Sigmoid colon (tissue), 7 donors: ENCODE results near the gene B3GLCT. TPM values are rescaled to one million over a fixed set of nuclear protein-coding genes. Genes with fewer than 3 reads are reported as not detected.

Experiments used
- DNase-seq: peaks from one replicate; pipeline ENCODE4 v3.0.0-alpha.2; 2019
- H3K27ac ChIP-seq, 4 donors: fragments of 200-600 bp; sonication (generic); one replicate each; pipeline ENCODE4 v1.5.1; 2016 to 2019; ENCODE audit warnings: mild to moderate bottlenecking in 1 of 4
- H3K27me3 ChIP-seq, 3 donors: fragments of 200-600 bp; sonication (generic); one replicate each; pipeline ENCODE4 v1.5.1; 2019; ENCODE audit warnings: mild to moderate bottlenecking in 1 of 3
- H3K36me3 ChIP-seq, 4 donors: fragments of 200-600 bp; sonication (generic); one replicate each; pipeline ENCODE4 v1.5.1; 2016 to 2019
- H3K4me1 ChIP-seq, 4 donors: fragments of 200-600 bp; sonication (generic); one replicate each; pipeline ENCODE4 v1.5.1; 2017 to 2019
- H3K4me3 ChIP-seq, 4 donors: fragments of 200-600 bp; sonication (generic); one replicate each; pipeline ENCODE4 v1.5.1; 2017 to 2019; ENCODE audit warnings: mild to moderate bottlenecking in 2 of 4, moderate library complexity in 1 of 4
- H3K9me3 ChIP-seq, 4 donors: fragments of 200-600 bp in 3 of 4; sonication (generic) in 3 of 4; one replicate each; pipeline versions ENCODE4 v1.5.1 to v1.6.1; 2013 to 2019
- EP300 ChIP-seq, 4 donors: sonication (generic); formaldehyde crosslinking; IDR thresholded peaks; one replicate each; pipeline ENCODE4 v1.6.1; 2017; ENCODE audit warnings: antibody characterized with exemption in 4 of 4
- POLR2A ChIP-seq, 2 donors: fragments of 450-650 bp; IDR thresholded peaks; one replicate each; pipeline ENCODE4 v1.6.1; 2016; ENCODE audit warnings: antibody characterized with exemption in 2 of 2, mild to moderate bottlenecking in 2 of 2, moderate library complexity in 2 of 2
- POLR2AphosphoS5 ChIP-seq, 4 donors: sonication (generic); formaldehyde crosslinking; IDR thresholded peaks; one replicate each; pipeline ENCODE4 v1.6.1; 2017; ENCODE audit warnings: antibody characterized with exemption in 4 of 4
- WGBS, 2 donors: extraction: QIAGEN DNeasy Blood & Tissue Kit; methylation state at CpG; one replicate each; pipeline ENCODE4 v1.1.7; 2013; 5-methylcytosine and 5-hydroxymethylcytosine counted together
- intact Hi-C: fragments of 100-400 bp; cut with DNase I; formaldehyde crosslinking; loops from one replicate; pipeline ENCODE4 v1.15.1; 2023
- polyA plus RNA-seq, 3 donors: library from polyadenylated mRNA; stranded (reverse); fragments of 200-250 nt; gene quantifications; one replicate each; pipeline ENCODE4 v1.2.3, GENCODE V29; 2013
- total RNA-seq, 4 donors: library from RNA; depleted of rRNA; stranded (reverse); fragments of >200 nt; gene quantifications; one replicate each; pipeline ENCODE4 v1.1.0, GENCODE V29; 2016
- TF ChIP-seq, protein P1 (sequence below), 4 experiments: fragments of 450-650 bp in 3 of 4; fragments of 200-600 bp in 1 of 4; IDR thresholded peaks; one replicate each; pipeline ENCODE4 v1.5.1; 2016 to 2019; ENCODE audit warnings: antibody characterized with exemption in 4 of 4, mild to moderate bottlenecking in 3 of 4, moderate library complexity in 2 of 4
- donor health status: healthy with polysubstance abuse.
- donor health status: Bipolar disorder and iron deficiency.
- donor health status: healthy.

B3GLCT gene
- total and polyA plus RNA-seq, 7 donors: 0.60 to 7.5 (median 5.8) TPM

DNA sequence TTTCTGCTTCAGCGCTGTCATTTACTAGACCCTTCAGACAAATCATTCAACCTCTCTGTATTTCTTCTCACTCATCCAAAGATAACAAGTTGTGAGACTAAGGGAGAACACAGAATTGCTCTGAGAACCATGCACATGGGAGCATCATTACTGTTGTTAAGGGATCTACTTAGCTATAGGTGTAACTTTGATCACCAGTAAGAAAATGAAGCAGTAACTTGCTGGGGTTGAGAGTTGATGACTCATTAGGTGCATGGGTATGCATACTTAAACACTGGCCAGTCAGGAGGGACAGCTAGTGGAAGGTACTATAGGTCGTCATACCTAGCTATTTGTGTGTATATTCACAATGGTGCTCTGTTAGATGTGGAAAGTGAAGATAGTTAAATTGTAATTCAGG is 61.5 kb downstream of the B3GLCT start:
- no peaks in the 10 kb centered on the region for H3K4me1 ChIP-seq
- no peak for TF ChIP-seq POLR2A (IDR thresholded peaks at IDR 0.05)
- TF ChIP-seq, protein P1, sequence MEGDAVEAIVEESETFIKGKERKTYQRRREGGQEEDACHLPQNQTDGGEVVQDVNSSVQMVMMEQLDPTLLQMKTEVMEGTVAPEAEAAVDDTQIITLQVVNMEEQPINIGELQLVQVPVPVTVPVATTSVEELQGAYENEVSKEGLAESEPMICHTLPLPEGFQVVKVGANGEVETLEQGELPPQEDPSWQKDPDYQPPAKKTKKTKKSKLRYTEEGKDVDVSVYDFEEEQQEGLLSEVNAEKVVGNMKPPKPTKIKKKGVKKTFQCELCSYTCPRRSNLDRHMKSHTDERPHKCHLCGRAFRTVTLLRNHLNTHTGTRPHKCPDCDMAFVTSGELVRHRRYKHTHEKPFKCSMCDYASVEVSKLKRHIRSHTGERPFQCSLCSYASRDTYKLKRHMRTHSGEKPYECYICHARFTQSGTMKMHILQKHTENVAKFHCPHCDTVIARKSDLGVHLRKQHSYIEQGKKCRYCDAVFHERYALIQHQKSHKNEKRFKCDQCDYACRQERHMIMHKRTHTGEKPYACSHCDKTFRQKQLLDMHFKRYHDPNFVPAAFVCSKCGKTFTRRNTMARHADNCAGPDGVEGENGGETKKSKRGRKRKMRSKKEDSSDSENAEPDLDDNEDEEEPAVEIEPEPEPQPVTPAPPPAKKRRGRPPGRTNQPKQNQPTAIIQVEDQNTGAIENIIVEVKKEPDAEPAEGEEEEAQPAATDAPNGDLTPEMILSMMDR (IDR thresholded peaks at IDR 0.05): no peak
- TF ChIP-seq EP300 (IDR thresholded peaks at IDR 0.05): no peak
- no peak for TF ChIP-seq POLR2AphosphoS5 (IDR thresholded peaks at IDR 0.05)
- no peak overlapping the region for H3K27ac ChIP-seq
- H3K4me3 ChIP-seq: no peak overlapping the region
- intact Hi-C loops: no loop called here
- H3K36me3 ChIP-seq: peaks cover 0 to 17% (median 0%) of the 10 kb centered on the region in 4 donors
- peaks cover 0 to 6% (median 3%) of the 10 kb centered on the region in 4 donors for H3K9me3 ChIP-seq
- H3K27me3 ChIP-seq: no peaks in the 10 kb centered on the region
- WGBS, 2 donors: 91 to 92% methylated on average over 2 of the region's 2 CpGs
- no peak for DNase-seq

DNA sequence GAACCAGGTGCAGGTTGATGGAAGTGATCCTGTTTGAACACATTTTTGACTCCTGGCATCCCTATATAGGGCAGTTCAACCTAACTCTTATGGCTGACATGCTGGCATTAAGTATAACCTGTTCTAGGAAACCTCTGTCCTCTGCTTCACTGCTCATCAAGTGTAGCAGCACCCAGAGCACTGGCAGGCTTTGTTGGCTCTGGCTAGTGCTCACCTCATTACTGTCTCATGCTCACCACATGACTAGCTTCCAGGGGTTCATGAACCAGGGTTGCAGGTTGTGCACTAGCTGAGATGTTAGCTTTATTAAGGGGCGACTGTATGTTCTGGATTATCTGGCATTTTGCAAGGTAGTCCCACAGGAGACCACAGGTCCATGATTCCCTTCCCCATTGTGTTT is 63.6 kb downstream of the B3GLCT start:
- no peak overlapping the region for H3K4me3 ChIP-seq
- peaks cover 0 to 17% (median 0%) of the 10 kb centered on the region in 4 donors for H3K36me3 ChIP-seq
- no peak for DNase-seq
- WGBS, 2 donors: 94 to 96% methylated on average over 1 of the region's 1 CpG
- intact Hi-C loops: no loop called here
- no peak overlapping the region for H3K27ac ChIP-seq
- peaks cover 0 to 1% (median 0%) of the 10 kb centered on the region in 4 donors for H3K9me3 ChIP-seq
- TF ChIP-seq, protein P1 (IDR thresholded peaks at IDR 0.05): no peak
- TF ChIP-seq POLR2A (IDR thresholded peaks at IDR 0.05) (no peak), POLR2AphosphoS5 (IDR thresholded peaks at IDR 0.05) (no peak), EP300 (IDR thresholded peaks at IDR 0.05) (no peak)
- no peaks in the 10 kb centered on the region for H3K4me1 ChIP-seq
- no peaks in the 10 kb centered on the region for H3K27me3 ChIP-seq

DNA sequence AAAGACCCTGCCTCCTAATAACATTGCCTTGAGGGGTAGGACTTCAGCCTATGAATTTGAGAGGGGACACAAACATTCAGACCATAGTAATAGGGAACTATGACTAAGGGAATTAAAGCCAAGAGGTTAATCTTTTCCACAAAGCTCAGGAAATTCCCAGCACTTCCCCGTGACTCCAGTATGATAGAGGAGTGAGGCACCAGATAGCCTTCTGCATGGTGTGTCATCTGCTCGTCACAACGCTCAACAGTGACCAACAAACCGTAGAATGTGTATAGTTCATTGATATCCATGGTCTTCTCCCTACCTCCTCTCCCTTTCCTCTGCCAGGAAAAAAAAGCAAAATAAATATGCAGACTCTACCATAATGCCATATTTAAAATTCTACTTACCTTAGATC is 64.4 kb downstream of the B3GLCT start:
- Histone ChIP-seq H3K36me3 (peaks cover 0 to 17% (median 0%) of the 10 kb centered on the region in 4 donors), H3K27ac (no peak overlapping the region), H3K4me3 (no peak overlapping the region), H3K9me3 (no peaks in the 10 kb centered on the region), H3K4me1 (no peaks in the 10 kb centered on the region), H3K27me3 (no peaks in the 10 kb centered on the region)
- no peak for DNase-seq
- no peak for TF ChIP-seq POLR2AphosphoS5 (IDR thresholded peaks at IDR 0.05)
- TF ChIP-seq, protein P1 (IDR thresholded peaks at IDR 0.05): no peak
- no peak for TF ChIP-seq EP300 (IDR thresholded peaks at IDR 0.05)
- no peak for TF ChIP-seq POLR2A (IDR thresholded peaks at IDR 0.05)
- 94 to 95% methylated on average over 4 of the region's 4 CpGs for WGBS, 2 donors
- intact Hi-C loops: no loop called here

DNA sequence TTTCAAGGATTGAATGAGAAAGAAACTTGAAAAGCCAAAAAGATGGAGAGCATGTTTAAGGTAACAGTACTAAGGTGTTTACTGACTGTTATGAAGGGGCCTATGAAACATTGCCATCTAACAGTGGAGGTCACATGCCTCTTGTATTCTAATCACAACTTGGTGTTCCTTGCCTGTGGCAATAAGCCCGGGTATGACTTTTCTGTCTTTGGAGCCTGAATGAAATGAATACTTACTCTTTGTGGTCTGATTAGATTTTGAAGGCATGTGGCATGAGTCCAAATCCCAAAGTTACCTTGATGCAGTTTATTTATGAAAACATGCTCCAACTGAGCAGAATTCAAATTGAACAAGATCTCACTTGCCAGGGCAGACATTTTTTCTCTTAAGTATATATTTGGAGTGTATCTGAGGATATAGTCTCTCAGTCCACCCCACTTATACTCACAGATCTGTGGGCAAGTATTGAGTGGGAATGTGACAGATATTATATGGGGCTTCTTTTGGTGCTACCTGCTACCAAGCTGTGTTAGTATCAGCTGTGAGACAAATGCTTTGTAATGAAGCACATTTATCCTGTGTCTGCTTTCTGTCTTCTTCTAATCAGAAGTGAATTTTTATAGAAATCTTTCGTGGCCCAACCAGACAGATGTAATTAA is 67.5 kb downstream of the B3GLCT start:
- H3K27me3 ChIP-seq: no peaks in the 10 kb centered on the region
- intact Hi-C loops: no loop called here
- WGBS, 2 donors: 87 to 94% methylated on average over 2 of the region's 2 CpGs

More for the DNA sequence above, 67.5 kb downstream of the B3GLCT start:
- Histone ChIP-seq H3K9me3 (peaks cover 0 to 4% (median 0%) of the 10 kb centered on the region in 4 donors), H3K4me1 (no peaks in the 10 kb centered on the region), H3K36me3 (peaks cover 0 to 24% (median 0%) of the 10 kb centered on the region in 4 donors), H3K27ac (no peak overlapping the region), H3K4me3 (no peak overlapping the region)
- TF ChIP-seq, protein P1 (IDR thresholded peaks at IDR 0.05): no peak
- TF ChIP-seq POLR2AphosphoS5 (IDR thresholded peaks at IDR 0.05) (no peak), POLR2A (IDR thresholded peaks at IDR 0.05) (no peak), EP300 (IDR thresholded peaks at IDR 0.05) (no peak)
- DNase-seq: no peak
